IPS-15b (cell line): Measurements from ENCODE around the gene MAP2K6.

ENCODE experiments used
- H3K27me3 ChIP-seq: one replicate; pipeline ENCODE4 v1.6.1; 2013; ENCODE audit warnings: low read length; ENCODE audit not compliant: control insufficient read depth, insufficient read depth
- H3K36me3 ChIP-seq: one replicate; pipeline ENCODE4 v1.6.1; 2013; ENCODE audit warnings: low read length; ENCODE audit not compliant: control insufficient read depth, insufficient read depth
- H3K4me1 ChIP-seq: one replicate; pipeline ENCODE4 v1.6.1; 2013; ENCODE audit warnings: mild to moderate bottlenecking, low read length; ENCODE audit not compliant: control insufficient read depth, insufficient read depth
- H3K4me3 ChIP-seq: one replicate; pipeline ENCODE4 v1.5.1; 2013; ENCODE audit warnings: low read depth, low read length
- H3K9ac ChIP-seq: one replicate; pipeline ENCODE4 v1.6.1; 2013; ENCODE audit warnings: low read depth, mild to moderate bottlenecking, low read length
- H3K9me3 ChIP-seq: one replicate; pipeline ENCODE4 v1.6.1; 2013; ENCODE audit warnings: mild to moderate bottlenecking, low read length; ENCODE audit not compliant: control insufficient read depth, insufficient read depth

The MAP2K6 gene

GRCh38 chr17:69503711-69504110, 89.2 kb downstream of the MAP2K6 start:
- Histone ChIP-seq H3K9me3 (no peaks in the 10 kb centered on the region), H3K4me3 (no peak overlapping the region), H3K27me3 (no peaks in the 10 kb centered on the region), H3K9ac (no peak overlapping the region), H3K36me3 (no peaks in the 10 kb centered on the region), H3K4me1 (peaks cover 10% of the 10 kb centered on the region)

GRCh38 chr17:69505740-69506139, 91.2 kb downstream of the MAP2K6 start:
- H3K9me3 ChIP-seq, result no peaks in the 10 kb centered on the region
- peaks cover 10% of the 10 kb centered on the region for H3K4me1 ChIP-seq
- no peak overlapping the region for H3K4me3 ChIP-seq
- H3K36me3 ChIP-seq, result no peaks in the 10 kb centered on the region
- no peaks in the 10 kb centered on the region for H3K27me3 ChIP-seq
- H3K9ac ChIP-seq, result no peak overlapping the region

- Histone ChIP-seq H3K36me3 (no peaks in the 10 kb centered on the region), H3K27me3 (no peaks in the 10 kb centered on the region), H3K9ac (no peak overlapping the region), H3K9me3 (no peaks in the 10 kb centered on the region), H3K4me3 (no peak overlapping the region), H3K4me1 (peaks cover 10% of the 10 kb centered on the region)
Observed at GRCh38 chr17:69506489-69506888, 92.0 kb downstream of the MAP2K6 start.

- Histone ChIP-seq H3K36me3 (no peaks in the 10 kb centered on the region), H3K27me3 (no peaks in the 10 kb centered on the region), H3K9me3 (no peaks in the 10 kb centered on the region), H3K4me3 (no peak overlapping the region), H3K9ac (no peak overlapping the region), H3K4me1 (no peaks in the 10 kb centered on the region)
Observed at GRCh38 chr17:69508814-69509213, 94.3 kb downstream of the MAP2K6 start.

GRCh38 chr17:69511250-69511649, 96.8 kb downstream of the MAP2K6 start:
- Histone ChIP-seq H3K9me3 (no peaks in the 10 kb centered on the region), H3K4me3 (no peak overlapping the region), H3K27me3 (no peaks in the 10 kb centered on the region), H3K36me3 (no peaks in the 10 kb centered on the region), H3K9ac (no peak overlapping the region), H3K4me1 (no peaks in the 10 kb centered on the region)

- no peaks in the 10 kb centered on the region for H3K9me3 ChIP-seq
Observed at GRCh38 chr17:69512946-69513345, 98.4 kb downstream of the MAP2K6 start.

GRCh38 chr17:69516225-69516624, 101.7 kb downstream of the MAP2K6 start:
- H3K9ac ChIP-seq, result no peak overlapping the region
- H3K27me3 ChIP-seq, result no peaks in the 10 kb centered on the region
- H3K9me3 ChIP-seq, result no peaks in the 10 kb centered on the region
- no peak overlapping the region for H3K4me3 ChIP-seq
- no peaks in the 10 kb centered on the region for H3K4me1 ChIP-seq
- H3K36me3 ChIP-seq, result no peaks in the 10 kb centered on the region

More at GRCh38 chr17:69512946-69513345, 98.4 kb downstream of the MAP2K6 start:
- no peak overlapping the region for H3K4me3 ChIP-seq
- H3K9ac ChIP-seq, result no peak overlapping the region
- H3K27me3 ChIP-seq, result no peaks in the 10 kb centered on the region
- H3K4me1 ChIP-seq, result no peaks in the 10 kb centered on the region
- H3K36me3 ChIP-seq, result no peaks in the 10 kb centered on the region

- H3K36me3 ChIP-seq, result no peaks in the 10 kb centered on the region
- no peak overlapping the region for H3K9ac ChIP-seq
- no peaks in the 10 kb centered on the region for H3K9me3 ChIP-seq
- H3K4me3 ChIP-seq, result no peak overlapping the region
- H3K4me1 ChIP-seq, result no peaks in the 10 kb centered on the region
- H3K27me3 ChIP-seq, result no peaks in the 10 kb centered on the region
Observed at GRCh38 chr17:69516911-69517310, 102.4 kb downstream of the MAP2K6 start.

GRCh38 chr17:69518951-69519350, 104.5 kb downstream of the MAP2K6 start:
- no peaks in the 10 kb centered on the region for H3K27me3 ChIP-seq
- H3K36me3 ChIP-seq, result no peaks in the 10 kb centered on the region
- H3K9me3 ChIP-seq, result no peaks in the 10 kb centered on the region
- H3K4me1 ChIP-seq, result no peaks in the 10 kb centered on the region
- no peak overlapping the region for H3K9ac ChIP-seq
- H3K4me3 ChIP-seq, result no peak overlapping the region

GRCh38 chr17:69523244-69523861, 108.9 kb downstream of the MAP2K6 start:
- Histone ChIP-seq H3K9ac (no peak overlapping the region), H3K27me3 (no peaks in the 10 kb centered on the region), H3K9me3 (no peaks in the 10 kb centered on the region), H3K4me3 (no peak overlapping the region), H3K4me1 (no peaks in the 10 kb centered on the region), H3K36me3 (no peaks in the 10 kb centered on the region)

GRCh38 chr17:69524854-69525253, 110.4 kb downstream of the MAP2K6 start:
- Histone ChIP-seq H3K36me3 (no peaks in the 10 kb centered on the region), H3K4me3 (no peak overlapping the region), H3K9ac (no peak overlapping the region), H3K27me3 (no peaks in the 10 kb centered on the region), H3K9me3 (no peaks in the 10 kb centered on the region), H3K4me1 (no peaks in the 10 kb centered on the region)

- no peak overlapping the region for H3K4me3 ChIP-seq
- H3K27me3 ChIP-seq, result no peaks in the 10 kb centered on the region
- no peaks in the 10 kb centered on the region for H3K4me1 ChIP-seq
- no peak overlapping the region for H3K9ac ChIP-seq
- no peaks in the 10 kb centered on the region for H3K36me3 ChIP-seq
- H3K9me3 ChIP-seq, result no peaks in the 10 kb centered on the region
Observed at GRCh38 chr17:69525920-69526841, 111.7 kb downstream of the MAP2K6 start.
